Hematopoietic multipotent progenitor cell (in vitro differentiated cells): Measurements from ENCODE around the gene TMEM252. TPM values are rescaled to one million over a fixed set of nuclear protein-coding genes. Genes with fewer than 3 reads are reported as not detected.
A peak's percentile ranks its signal among the peaks of the same experiment; 100 is the strongest.

Source experiments
- DNase-seq, 3 donors: peaks; one replicate each; pipeline ENCODE4 v3.0.0-alpha.2; 2011 to 2015; ENCODE audit warnings: low read depth in 2 of 3, low spot score in 2 of 3
- total RNA-seq: library from RNA; depleted of rRNA; stranded (reverse); fragments of >200 nt; gene quantifications from one replicate; pipeline ENCODE4 v1.2.3, GENCODE V29; 2012

Gene TMEM252, protein sequence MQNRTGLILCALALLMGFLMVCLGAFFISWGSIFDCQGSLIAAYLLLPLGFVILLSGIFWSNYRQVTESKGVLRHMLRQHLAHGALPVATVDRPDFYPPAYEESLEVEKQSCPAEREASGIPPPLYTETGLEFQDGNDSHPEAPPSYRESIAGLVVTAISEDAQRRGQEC
- total RNA-seq, result not detected

DNA sequence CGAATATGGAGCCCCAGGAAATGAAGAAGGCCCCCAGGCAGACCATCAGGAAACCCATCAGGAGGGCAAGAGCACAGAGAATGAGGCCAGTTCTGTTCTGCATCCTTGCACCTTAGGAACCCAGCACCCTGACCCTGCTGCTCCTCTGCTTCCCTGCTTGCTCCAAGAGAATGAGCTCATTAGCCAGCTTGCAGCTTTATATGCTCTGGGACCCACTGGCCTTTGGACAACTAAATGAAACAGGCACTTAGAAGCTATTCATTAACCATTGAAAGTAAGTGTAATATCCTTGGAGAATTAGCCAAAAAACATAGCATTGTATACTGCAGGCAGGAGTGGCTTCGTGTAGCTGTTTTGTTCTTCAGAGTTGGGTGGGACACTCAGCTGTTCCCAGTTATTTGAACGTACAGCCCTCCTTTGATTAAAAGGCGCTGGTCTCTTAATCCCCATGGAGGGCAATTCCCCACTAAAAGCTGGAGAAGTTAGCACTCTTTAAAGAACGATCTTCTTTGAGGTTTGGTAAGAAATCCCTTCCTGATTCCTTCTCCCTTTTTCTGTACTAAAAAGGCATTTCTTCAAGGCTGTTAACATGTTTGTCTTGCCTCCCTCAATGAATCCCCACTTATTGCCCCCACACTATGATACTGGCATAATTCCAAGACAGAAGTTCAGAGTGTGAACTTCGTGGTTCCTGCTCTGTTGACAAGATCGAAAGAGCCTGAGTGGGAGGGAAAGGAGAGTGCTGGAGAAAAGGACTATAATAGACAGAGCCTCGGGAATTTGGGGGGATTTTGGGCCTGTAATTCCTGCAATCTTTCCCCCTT is at the start of gene TMEM252:
Gene TMEM252 (minus strand): TSS at position 172 of the 824 bp plus-strand sequence. CDS start 69 bp downstream, at position 103.
- DNase-seq, result no peak

DNA sequence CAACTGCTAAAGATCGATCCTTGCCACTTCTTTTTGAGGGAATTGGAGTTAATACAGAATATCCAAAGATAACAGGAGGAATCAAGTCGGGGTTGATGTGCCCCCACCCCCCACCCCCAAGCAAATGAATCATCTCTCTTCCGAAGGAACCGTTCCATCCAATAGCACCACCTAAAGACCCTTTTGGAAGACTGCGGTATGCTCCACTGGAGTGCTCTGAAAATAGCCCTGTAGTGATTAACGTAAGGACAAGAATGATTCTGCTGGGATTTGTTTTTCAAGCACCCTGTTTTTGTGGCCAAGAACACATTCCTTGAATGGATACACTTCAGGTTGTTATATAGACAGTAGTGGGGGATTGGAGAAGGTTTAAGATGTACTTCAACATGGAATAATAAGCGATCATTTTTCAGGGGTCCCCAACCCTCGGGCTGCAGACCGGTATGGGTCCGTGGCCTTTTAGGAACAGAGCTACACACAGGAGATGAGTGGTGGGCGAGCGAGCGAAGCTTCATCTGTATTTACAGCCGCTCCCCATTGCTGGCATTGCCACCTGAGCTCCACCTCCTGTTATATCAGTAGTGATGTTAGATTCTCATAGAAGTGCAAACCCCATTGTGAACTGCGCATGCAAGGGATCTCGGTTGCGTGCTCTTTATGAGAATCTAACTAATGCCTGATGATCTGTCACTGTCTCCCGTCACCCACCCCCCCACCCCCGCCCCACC is 44.5 kb upstream of the TMEM252 start:
- no peak for DNase-seq

GRCh38 chr9:68584189-68585033 is 43.7 kb upstream of the TMEM252 start:
- peak; percentile 68 to 94 (median 92) for DNase-seq

DNA sequence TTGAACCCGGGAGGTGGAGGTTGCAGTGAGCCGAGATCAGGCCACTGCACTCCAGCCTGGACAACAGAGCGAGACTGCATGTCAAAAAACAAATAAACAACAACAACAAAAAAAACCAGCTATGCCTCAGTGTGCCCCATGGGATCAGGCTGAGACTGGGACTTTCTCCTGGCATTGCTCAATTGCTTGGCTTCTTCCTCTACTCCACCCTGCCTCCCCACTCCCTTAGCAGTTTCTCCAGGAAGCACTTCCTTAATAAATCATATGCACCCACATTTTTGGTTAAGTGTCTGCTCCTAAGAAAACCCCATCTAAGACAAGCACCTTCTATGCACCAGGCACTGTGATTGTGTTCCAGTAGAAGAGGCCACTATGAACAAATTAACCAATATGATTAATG is 41.0 kb upstream of the TMEM252 start:
- no peak for DNase-seq

- no peak for DNase-seq
Measured at GRCh38 chr9:68577774-68578591, 37.3 kb upstream of the TMEM252 start.

GRCh38 chr9:68575817-68576216 is 35.1 kb upstream of the TMEM252 start:
- DNase-seq, result no peak

DNA sequence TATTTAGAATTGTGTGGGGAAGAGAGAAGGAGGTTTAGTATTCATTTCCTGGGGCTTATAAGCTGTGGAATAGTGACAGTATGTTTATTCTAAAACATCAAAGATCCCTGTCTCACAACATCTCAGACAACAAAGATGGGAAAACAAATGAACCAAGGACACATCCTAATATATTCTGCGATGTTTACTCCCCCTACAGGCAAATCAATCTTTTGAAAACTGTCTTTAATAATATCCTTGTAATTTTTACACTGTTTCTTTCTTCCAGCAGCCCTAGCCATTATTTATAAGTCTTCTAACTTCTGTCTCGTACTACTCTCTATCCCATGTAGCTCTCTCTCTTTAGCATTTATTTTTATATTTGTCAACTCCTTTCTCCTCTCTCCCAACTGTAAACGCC is 33.5 kb upstream of the TMEM252 start:
- no peak for DNase-seq

DNA sequence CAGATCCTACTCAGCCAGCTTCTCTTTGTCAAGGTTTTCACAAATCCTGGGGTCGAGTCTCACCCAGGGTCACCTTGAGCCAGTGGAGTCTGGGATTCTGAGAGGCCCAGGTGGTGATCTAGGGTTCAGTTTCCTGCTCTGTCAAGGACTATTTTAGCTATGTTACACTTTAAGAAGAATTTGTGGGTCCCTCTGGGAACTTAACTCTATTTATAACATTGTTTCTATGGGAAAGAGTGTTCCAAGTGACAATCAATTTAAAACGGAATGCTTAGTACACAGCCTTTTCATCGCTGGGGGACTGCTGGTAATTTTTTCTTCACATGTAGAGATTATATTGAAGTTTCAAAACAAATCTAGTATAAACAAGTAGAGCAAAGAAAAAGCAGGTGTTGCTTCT is 26.9 kb upstream of the TMEM252 start:
- no peak for DNase-seq

- no peak for DNase-seq
Measured at GRCh38 chr9:68562461-68562860, 21.8 kb upstream of the TMEM252 start.

- peak; percentile 11 to 86 (median 70) for DNase-seq
Measured at GRCh38 chr9:68560071-68560844, 19.6 kb upstream of the TMEM252 start.

GRCh38 chr9:68558545-68558944 is 17.9 kb upstream of the TMEM252 start:
- DNase-seq, result no peak

DNA sequence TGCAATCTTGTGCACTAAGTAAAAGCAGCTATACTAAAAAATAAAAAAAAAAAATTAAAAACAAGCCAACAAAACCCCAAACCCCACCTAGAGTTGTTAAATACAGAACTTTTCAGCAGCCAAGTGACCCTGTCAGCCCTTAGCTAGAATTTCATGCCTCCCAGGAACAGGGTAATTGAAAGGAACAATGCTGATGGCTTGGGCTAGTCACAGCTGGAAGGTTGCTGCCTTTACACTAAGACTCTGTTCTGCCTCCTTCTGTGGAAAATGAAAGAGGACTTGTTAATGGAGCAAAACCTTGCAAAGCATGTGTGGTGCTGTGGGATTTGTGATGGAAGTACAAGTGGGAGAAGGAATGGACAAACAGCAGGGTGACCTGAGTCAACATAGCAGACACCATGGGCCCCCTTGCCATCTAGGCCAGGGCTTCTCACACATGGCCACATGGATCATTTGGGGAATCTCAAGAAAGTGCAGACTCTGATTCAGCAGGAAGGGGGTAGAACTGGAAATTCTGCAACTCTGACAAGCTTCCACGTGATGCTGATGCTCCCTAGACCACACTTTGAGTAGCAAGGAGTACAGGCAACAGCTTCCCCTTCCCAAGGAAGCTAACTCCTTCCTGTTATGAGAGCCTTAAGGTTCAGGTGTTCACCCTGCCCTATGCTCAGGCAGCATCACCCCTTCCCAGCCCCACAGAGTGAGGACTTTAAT is 14.9 kb upstream of the TMEM252 start:
- no peak for DNase-seq

DNA sequence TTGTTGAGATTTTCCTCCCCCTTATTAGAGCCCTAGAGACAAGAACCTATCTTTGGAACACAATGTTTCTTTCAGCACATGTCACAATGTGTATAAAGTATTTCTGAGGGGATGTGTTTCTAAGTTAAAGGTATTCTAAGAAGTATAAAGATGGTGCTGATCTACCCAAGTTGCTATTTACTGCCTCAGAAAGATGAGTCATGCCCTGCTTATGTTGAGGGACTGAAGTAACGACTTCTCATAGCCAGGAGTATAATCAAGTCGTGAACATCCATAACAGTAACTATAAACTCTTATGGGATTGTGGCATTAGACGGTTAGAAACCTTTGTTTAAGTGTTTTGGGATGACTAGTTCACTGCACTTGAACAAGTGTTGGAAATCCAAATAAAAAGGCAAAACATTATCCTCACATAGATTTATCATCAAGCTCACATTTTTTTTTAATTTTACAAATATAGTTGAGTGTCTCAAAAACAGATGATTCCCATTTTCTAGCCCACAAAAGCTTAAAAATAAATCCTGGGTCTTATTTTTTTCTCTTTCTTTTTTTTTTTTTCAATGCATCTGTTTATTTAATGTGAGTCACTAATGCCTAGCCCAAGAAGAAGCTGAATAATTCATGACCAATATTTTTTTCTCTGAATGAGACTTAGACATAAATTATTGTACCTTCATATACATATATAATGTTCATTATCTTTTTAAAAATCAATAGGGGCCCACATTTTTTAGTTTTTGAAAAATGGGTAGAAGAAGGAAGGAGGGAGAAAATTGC is 12.2 kb upstream of the TMEM252 start:
- DNase-seq, result no peak

DNA sequence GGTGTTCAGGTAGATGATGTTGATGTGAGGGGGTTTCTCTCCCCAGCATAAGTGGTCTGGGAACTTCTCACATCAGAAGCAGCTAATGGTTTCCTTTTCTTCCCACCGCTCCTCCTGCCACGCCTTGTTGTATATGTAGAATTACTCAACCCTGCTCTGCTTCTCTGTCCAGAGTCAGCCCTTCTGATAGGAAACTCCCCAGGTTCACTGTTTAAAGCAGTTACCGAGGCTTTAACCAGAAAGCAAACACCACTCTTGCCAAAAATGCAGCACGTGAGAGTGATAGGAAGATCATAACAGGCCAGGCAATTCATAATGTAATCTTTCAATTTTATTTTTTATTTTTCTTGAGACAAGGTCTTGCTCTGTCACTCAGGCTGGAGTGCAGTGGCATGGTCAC is 10.5 kb upstream of the TMEM252 start:
- DNase-seq, result no peak

- no peak for DNase-seq
Measured at GRCh38 chr9:68548241-68548640, 7.6 kb upstream of the TMEM252 start.

DNA sequence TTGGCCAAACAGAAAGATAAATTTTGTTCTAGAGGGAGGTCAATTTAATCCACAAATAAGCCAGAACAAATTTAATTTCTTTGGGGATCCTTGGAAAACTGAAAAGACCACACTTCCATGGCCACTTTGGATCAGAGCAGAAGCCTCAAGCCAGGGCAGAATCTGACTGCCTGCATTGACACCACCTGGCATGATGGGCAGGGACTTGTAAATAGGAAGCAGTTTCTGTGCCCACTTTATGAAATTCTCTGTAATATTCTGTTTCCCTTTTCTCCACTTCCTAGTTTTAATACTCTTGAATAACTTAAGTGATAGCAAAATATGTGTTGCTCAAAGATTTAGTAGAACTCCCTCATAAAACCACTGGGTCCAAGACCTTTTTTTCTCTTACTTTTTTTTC is 6.7 kb upstream of the TMEM252 start:
- peak in 1 of 3 donors; percentile 28 for DNase-seq

DNA sequence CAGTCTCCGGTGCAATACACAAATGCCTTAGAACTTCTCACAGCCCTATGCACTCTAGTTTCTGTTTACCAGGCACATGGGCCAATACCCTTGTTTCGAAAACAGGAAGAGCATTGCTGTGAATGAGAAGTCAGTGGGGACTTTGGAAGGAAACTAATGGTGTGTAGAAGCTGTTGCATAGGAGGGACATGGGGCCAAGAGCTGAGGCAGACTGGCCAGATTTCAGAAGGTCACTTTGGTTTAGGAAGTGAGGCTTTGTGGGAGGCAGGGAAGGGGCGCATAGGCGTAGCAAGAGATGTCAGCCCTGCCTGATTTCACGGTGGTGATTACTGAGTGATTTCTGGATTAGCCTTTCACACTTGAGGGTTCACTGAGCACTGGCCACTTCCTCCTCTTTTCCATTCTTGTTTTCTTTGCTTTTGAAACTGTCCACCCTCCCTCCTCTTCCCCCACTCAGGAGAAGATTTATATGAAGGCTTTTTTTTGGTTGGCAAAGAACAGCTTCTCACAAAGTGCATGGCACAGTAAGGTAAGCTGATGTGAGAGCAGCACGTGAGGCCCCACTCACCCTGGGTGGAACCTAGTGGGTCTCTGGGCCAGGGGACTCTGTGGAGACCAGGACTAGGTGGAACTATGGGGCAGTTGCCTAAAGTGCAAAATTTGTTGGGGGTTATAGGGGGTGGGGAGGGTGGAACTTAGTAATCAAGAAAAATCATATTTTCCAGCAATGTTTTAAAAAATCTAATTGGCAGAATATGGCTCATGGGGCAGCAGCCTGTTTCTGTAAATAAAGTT is 6.1 kb upstream of the TMEM252 start:
- DNase-seq, result peak in 2 of 3 donors; percentile 12 to 59
